ENCODE results near the gene GDF15. TPM values are rescaled to one million over a fixed set of nuclear protein-coding genes. Genes with fewer than 3 reads are reported as not detected.

The GDF15 gene, protein sequence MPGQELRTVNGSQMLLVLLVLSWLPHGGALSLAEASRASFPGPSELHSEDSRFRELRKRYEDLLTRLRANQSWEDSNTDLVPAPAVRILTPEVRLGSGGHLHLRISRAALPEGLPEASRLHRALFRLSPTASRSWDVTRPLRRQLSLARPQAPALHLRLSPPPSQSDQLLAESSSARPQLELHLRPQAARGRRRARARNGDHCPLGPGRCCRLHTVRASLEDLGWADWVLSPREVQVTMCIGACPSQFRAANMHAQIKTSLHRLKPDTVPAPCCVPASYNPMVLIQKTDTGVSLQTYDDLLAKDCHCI
- total RNA-seq, result 1 to 10 TPM in 2 of 4 donors, not detected in 2; 1.4 to 2.7 TPM

DNA sequence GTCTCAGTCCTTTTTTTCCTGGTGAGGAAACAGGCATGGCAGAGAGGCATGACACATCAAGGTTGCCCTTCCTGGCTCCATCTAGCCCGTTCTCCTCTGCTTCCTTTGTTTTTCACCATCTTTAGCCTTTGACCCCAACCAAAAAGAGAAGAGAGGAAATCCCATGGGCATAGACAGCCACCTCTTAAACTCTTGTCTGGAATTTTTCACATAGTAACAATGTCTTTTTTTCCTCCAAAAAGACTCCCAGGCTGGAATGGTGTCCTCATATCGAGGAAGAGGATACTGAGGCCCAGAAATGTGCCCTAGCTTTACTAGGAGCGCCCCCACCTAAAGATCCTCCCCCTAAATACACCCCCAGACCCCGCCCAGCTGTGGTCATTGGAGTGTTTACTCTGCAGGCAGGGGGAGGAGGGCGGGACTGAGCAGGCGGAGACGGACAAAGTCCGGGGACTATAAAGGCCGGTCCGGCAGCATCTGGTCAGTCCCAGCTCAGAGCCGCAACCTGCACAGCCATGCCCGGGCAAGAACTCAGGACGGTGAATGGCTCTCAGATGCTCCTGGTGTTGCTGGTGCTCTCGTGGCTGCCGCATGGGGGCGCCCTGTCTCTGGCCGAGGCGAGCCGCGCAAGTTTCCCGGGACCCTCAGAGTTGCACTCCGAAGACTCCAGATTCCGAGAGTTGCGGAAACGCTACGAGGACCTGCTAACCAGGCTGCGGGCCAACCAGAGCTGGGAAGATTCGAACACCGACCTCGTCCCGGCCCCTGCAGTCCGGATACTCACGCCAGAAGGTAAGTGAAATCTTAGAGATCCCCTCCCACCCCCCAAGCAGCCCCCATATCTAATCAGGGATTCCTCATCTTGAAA is at the start of gene GDF15:
Gene GDF15, plus strand, starts transcription at position 484 of the 868 bp plus-strand sequence. Its CDS starts 32 bp downstream, at position 516.
- intact Hi-C loops (cut with DNase I; ENCODE audit: low total_unique reads), result no loop called here

DNA sequence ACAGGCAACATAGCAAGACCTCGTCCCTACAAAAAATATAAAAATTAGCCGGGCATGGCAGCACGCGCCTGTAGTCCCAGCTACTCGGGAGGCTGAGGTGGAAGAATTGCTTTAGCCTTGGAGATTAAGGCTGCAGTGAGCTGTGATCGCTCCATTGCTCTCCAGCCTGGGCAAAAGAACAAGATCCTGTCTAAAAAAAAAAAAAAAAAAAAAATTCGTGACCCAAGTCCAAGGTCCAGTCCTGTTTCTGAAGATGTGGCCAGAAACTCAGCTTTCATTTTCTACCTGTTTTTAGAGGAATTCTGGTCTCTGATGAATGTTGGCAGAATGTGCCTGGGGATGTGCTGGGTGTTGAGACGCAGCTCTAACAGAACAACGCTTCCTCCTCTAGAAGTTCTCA is 47.4 kb upstream of the GDF15 start:
- Histone ChIP-seq H3K27me3 (no peaks in the 10 kb centered on the region), H3K36me3 (no peaks in the 10 kb centered on the region), H3K4me1 (peaks cover 0 to 5% of the 10 kb centered on the region in 2 donors), H3K9me3 (no peaks in the 10 kb centered on the region), H3K4me3 (no peak overlapping the region), H3K27ac (peak overlapping the region; percentile 66 to 89 (median 86))
- in situ Hi-C loops (cut with MboI; ENCODE audit: low sequenced_read_pairs in 4 of 4) (no loop called here), intact Hi-C loops (cut with DNase I; ENCODE audit: low total_unique reads) (no loop called here)
- ATAC-seq, result no peak
- DNase-seq, result no peak
- TF ChIP-seq, protein P1, sequence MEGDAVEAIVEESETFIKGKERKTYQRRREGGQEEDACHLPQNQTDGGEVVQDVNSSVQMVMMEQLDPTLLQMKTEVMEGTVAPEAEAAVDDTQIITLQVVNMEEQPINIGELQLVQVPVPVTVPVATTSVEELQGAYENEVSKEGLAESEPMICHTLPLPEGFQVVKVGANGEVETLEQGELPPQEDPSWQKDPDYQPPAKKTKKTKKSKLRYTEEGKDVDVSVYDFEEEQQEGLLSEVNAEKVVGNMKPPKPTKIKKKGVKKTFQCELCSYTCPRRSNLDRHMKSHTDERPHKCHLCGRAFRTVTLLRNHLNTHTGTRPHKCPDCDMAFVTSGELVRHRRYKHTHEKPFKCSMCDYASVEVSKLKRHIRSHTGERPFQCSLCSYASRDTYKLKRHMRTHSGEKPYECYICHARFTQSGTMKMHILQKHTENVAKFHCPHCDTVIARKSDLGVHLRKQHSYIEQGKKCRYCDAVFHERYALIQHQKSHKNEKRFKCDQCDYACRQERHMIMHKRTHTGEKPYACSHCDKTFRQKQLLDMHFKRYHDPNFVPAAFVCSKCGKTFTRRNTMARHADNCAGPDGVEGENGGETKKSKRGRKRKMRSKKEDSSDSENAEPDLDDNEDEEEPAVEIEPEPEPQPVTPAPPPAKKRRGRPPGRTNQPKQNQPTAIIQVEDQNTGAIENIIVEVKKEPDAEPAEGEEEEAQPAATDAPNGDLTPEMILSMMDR (IDR thresholded peaks at IDR 0.05 in 4 of 5, conservative IDR thresholded peaks at IDR 0.05 in 1 of 5), result no peak
- TF ChIP-seq POLR2A (IDR thresholded peaks at IDR 0.05), result no peak

More for the DNA sequence above, at the start of gene GDF15:
- H3K27me3 ChIP-seq, result peaks cover 0 to 11% (median 0%) of the 10 kb centered on the region in 3 donors
- in situ Hi-C loops (cut with MboI; ENCODE audit: low sequenced_read_pairs in 4 of 4), result no loop called here
- ATAC-seq, result no peak
- peaks cover under 1 to 9% of the 10 kb centered on the region in 2 donors for H3K4me1 ChIP-seq
- H3K36me3 ChIP-seq, result no peaks in the 10 kb centered on the region
- peak within 1 kb of the TSS in 1 of 4 donors; percentile 13 for H3K4me3 ChIP-seq
- peak within 1 kb of the TSS in 1 of 4 donors; percentile 2 for H3K27ac ChIP-seq
- no peak for DNase-seq
- TF ChIP-seq, protein P1 (IDR thresholded peaks at IDR 0.05 in 4 of 5, conservative IDR thresholded peaks at IDR 0.05 in 1 of 5), result peak in 4 of 5 experiments; percentile 23 to 52 (median 38)
- TF ChIP-seq POLR2A (IDR thresholded peaks at IDR 0.05), result peak; percentile 14 to 32
- no peaks in the 10 kb centered on the region for H3K9me3 ChIP-seq

DNA sequence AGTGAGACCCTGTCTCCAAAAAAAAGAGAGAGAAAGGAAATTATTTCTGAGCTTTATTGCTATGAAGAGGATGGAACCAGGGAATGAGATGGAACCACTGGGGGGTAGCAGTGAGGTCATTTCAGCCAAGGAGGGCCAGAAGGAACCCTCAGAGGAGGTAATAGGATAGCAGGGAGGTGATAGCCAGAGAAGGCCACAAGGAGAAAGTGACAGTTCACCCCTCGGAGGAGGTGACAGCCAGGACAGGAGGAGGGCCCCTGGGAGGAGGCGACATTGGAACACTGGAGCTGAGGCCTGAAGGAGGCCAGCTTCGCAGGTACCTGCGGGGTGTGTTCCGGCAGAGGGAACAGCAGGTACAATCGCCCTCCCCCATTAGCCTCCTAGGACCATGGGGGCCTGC is 46.2 kb upstream of the GDF15 start:
- Histone ChIP-seq H3K9me3 (no peaks in the 10 kb centered on the region), H3K4me3 (peak overlapping the region in 3 of 4 donors; percentile 71 to 91 (median 82)), H3K4me1 (peaks cover 0 to 5% of the 10 kb centered on the region in 2 donors), H3K27ac (peak overlapping the region; percentile 87 to 92 (median 88)), H3K27me3 (no peaks in the 10 kb centered on the region), H3K36me3 (no peaks in the 10 kb centered on the region)
- ATAC-seq, result peak in 1 of 2 donors; percentile 32
- TF ChIP-seq, protein P1 (IDR thresholded peaks at IDR 0.05 in 4 of 5, conservative IDR thresholded peaks at IDR 0.05 in 1 of 5), result peak in 1 of 5 experiments; percentile 19
- TF ChIP-seq POLR2A (IDR thresholded peaks at IDR 0.05), result no peak
- DNase-seq, result peak in 1 of 2 donors; percentile 40
- in situ Hi-C loops (cut with MboI; ENCODE audit: low sequenced_read_pairs in 4 of 4), result loop anchor here in 1 of 4 donors (10.0 kb wide), 1 partner anchor 65 kb away; no protein-coding TSS in a partner anchor
- intact Hi-C loops (cut with DNase I; ENCODE audit: low total_unique reads), result no loop called here

DNA sequence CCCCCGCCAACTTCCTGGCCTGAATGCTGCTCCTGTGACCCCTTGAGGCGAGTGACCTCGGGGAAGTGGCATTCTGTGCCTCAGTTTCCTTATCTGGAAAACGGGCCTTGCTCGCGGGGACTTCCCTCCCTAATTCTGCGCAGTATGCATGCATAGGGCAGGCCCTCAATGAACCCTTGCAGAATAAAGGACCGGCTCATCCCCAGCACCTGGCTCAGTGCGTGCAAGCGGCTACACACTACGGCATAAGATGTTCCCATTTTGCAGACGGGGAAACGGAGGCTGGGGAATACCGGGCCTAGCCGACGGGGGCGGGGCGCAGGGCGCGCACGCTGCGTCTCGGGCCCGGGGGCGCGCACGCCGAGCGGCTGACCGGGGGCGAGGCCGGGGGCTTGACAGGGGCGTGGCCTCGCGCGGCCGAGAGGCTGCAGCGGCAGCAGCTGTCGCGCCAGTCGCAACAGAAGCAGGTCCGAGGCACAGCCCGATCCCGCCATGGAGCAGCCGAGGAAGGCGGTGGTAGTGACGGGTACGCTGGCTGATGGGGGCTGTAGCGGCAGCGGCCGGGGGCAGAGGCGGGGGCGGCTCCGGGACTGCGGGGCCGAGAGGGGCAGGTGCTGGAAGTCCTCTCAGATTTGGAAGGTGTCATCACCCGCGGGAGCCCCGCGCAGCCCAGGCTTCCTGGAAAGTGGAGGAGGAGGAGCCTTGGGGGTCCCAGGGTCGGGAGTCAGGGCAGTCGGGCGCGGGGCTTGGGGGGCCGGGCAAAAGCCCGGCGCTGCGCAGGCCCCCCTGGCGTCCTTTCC is 45.6 kb upstream of the GDF15 start, which contains the start of gene PGPEP1:
Gene PGPEP1, plus strand, starts transcription at position 409 of the 800 bp plus-strand sequence. Its CDS starts 84 bp downstream, at position 493.
- intact Hi-C loops (cut with DNase I; ENCODE audit: low total_unique reads), result no loop called here
- ATAC-seq, result peak; percentile 38 to 55
- Histone ChIP-seq H3K4me1 (peaks cover 0 to 5% of the 10 kb centered on the region in 2 donors), H3K9me3 (no peaks in the 10 kb centered on the region), H3K4me3 (peak within 1 kb of the TSS; percentile 71 to 91 (median 84)), H3K27me3 (no peaks in the 10 kb centered on the region), H3K36me3 (no peaks in the 10 kb centered on the region), H3K27ac (peak within 1 kb of the TSS; percentile 87 to 92 (median 88))
- peak; percentile 78 to 87 for TF ChIP-seq POLR2A (IDR thresholded peaks at IDR 0.05)
- TF ChIP-seq, protein P1 (IDR thresholded peaks at IDR 0.05 in 4 of 5, conservative IDR thresholded peaks at IDR 0.05 in 1 of 5), result no peak
- peak; percentile 31 to 74 for DNase-seq
- in situ Hi-C loops (cut with MboI; ENCODE audit: low sequenced_read_pairs in 4 of 4), result loop anchor here in 1 of 4 donors (10.0 kb wide), 1 partner anchor 64 kb away; no protein-coding TSS in a partner anchor
